Measurements from ENCODE around the gene TNFRSF18.
"Not testable (repeated sequence)": the region's sequence is repeated elsewhere in the genome, so short reads cannot be mapped to it uniquely, and the experiment has no call there.

Gene TNFRSF18

DNA sequence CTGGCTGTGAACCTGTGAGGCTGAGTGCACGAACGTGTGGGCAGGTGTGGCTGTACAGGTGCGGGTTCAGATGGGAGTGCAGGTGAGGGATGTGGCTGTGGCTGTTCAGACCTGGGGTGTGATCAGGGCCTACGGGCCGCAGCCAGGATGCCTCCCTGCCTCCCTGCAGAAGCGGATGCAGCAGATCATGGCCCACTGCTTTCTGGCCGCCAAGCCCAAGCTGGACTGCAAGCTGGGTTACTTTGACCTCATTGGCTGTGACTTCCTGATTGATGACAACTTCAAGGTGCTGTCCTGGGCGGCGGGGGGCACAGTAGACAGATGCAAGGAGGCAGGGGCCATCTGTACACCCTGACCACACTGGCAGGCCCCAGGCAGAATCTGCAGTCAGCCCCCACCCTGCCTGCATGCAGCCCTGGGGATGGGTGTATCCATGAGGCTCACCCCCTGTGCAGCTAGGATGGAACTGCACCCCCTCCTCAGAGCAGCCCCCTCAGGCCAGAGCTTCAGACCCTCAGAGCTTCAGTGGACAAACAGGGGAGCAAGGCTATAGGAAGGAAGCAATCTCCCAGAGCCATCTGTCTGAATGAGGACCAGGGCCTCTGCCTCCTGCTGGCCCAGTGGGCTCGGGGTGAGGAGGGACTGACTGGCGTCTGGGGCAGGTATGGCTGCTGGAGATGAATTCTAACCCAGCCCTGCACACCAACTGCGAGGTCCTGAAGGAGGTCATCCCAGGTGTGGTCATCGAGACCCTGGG is 9.8 kb downstream of the TNFRSF18 start:
- no peak for DNase-seq

DNA sequence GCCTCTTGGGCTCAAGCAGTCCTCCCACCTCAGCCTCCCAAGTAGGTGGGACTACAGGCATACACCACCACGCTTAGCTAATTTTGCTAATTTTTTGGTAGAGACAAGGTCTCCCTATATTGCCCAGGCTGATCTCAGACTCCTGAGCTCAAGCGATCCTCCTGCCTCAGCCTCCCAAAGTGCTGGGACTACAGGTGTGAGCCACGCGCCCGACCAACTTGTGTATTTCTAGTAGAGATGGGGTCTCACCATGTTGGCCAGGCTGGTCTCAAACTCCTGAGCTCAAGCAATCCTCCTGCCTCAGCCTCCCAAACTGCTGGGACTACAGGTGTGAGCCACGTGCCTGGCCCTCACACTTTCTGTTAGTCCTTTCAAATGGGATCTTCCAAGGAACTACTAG is 10.7 kb downstream of the TNFRSF18 start:
- not testable (repeated sequence) for DNase-seq

DNA sequence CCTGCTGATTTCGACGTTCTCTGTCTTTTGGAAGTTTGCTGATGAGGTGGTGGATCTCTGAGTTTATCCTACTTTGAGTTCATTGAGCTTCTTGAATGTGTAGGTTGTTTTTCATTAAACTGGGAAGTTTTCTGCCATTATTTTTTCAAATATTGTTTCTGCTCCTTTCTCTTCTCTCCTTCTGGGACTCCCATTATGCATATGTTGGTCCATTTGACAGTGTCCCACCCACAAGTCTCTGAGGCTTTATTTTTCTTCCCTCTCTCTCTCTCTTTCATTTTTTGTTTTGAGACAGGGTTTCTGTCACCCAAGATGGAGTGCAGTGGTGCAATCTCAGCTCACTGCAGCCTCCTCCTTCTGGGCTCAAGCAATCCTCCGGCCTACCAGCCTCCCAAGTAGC is 11.7 kb downstream of the TNFRSF18 start:
- no peak for DNase-seq

DNA sequence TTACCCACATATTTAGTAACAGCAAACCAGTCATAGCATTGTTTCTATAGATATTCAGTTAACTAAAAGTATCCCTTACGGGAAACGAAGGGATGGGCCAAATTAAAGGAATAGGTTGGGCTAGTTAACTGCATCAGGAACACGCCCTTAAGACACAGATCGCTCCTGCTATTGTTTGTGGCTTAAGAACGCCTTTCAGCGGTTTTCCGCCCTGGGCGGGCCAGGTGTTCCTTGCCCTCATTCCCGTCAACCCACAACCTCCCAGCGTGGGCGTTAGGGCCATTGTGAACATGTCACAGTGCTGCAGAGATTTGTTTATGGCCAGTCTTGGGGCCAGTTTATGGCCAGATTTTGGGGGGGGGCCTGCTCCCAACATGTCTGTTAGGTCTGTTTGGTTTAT is 14.7 kb downstream of the TNFRSF18 start:
- no peak for DNase-seq

DNA sequence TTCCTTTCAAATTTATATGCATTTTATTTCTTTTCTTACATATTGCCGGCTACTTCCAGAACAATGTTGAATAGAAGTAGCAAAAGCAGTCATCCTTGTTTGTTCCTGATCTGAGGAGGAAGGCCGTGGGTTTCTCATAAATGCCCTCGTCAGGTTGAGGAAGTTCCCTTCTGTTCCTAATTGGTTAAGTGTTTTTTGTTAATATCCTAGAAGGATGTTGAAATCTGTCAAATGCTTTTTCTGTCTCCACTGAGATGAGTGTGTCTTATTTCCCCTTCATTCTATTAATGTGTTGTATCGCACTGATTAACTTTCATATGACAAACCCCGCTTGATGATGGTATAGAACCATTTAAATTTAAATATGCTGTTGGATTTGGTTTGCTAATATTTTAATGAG is 17.3 kb downstream of the TNFRSF18 start:
- no peak for DNase-seq

DNA sequence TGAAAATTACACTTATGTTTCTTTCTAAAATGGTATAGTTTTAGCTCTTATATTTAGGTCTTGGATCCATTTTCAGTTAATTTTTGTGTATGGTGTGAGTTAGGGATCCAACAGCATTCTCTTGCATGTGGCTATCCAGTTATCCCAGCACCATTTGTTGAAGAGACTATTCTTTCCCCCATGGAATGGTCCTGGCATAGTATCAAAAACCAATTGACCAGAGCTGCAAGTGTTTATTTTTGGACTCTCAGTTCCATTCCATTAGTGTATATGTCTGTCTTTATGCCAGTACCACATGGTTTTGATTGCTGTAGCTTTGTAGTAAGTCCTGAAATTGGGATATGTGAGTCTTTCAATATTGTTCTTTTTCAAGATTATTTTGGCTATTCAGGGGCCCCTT is 18.5 kb downstream of the TNFRSF18 start:
- DNase-seq: no peak

DNA sequence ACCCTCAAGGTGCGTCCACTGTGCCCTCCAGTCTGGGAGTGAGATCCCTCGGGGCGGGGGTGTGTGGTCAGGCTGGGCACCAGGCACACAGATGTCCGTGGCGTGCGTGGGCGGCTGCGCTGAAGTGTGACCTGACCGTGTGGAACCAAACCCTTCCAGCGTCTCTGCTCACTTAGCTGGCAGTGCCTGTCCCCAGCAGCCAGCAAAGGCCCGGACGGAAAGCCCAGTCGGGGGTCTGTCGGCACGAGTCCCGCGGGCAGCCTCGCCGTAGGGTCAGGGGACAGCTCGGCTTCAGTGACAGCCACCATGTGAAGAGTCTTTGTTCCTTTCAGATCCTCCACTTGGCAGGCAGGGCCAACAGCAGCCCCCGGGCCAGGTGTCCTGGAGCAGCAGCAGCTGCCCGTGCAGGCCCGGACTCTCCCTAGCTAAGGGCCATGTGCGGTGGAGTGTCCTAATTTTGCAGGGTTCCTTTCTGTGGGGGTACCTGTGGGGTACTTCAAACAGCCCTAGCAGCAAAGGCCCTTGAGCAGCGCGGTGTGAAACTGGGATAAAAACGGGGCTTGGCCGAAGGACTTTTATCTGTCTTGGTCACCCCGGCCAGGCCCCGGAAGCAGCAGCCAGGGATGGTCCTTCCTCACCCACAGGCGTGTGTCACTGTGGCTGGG is 21.2 kb downstream of the TNFRSF18 start:
- DNase-seq: no peak

DNA sequence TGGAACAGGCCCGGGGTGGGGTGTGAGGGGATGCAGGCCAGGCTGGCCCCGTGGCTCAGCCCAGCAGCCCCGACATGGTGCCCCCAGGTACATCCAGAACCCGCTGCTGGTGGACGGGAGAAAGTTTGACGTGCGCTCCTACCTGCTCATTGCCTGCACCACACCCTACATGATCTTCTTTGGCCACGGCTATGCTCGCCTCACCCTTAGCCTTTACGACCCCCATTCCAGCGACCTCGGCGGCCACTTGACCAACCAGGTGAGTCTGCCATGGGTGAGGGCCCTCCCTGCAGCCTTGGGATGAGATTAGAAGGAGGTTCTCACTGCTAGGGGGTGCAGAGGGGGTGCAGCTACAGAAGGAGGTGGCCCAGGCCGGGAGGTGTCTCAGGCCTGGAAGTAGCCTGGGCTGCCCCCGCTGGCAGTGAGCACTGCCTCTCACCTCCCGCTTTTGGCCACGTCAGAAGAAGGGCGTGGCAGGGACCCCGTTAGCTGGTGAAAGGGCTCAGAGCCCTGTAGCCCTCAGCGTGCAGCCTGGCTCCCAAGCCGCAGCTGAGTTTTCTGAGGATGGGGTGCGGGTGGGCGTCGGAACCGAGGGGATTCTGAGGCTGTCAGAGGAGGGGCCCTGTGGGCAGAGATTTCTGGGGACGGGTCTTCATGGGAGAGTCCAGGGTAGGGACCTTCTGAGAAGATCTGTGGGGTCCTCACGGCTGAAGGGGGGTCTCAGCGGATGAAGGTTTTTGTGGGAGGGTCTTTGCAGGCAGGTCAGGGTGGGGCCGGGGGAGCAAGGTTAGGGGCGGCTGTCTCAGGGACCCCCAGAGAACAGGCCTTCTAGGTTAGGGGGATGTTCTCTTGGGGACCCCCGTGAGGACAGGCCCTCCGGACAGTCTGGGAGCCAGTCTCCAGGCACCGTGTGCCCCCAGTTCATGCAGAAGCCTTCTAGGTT is 22.3 kb downstream of the TNFRSF18 start:
- no peak for DNase-seq

DNA sequence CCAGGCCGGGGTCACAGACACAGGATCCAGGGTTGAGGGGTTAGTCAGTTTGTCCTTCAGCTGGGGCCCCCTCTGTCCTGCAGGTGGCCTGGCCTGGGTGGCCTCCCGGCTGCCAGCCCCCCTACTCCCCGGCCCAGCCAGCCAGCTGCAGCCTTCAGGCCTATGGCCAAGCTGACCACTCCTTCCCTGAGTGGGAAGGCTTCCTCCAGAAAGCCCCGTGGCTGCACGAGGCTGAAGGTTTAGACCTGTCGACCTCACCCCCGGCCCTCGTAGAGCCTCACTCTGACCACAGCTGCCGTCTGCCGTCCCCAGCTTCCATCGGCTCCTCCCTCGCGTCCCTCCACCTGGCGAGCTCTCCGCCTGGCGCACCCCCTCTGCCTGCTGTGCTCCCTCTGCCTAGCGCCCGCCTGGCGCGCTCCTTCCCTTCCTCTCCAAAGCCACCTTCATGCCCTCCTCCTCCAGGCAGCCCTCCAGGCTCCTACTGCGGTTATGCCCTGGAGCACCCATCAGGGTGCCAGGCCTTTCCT is 23.1 kb downstream of the TNFRSF18 start:
- no peak for DNase-seq

DNA sequence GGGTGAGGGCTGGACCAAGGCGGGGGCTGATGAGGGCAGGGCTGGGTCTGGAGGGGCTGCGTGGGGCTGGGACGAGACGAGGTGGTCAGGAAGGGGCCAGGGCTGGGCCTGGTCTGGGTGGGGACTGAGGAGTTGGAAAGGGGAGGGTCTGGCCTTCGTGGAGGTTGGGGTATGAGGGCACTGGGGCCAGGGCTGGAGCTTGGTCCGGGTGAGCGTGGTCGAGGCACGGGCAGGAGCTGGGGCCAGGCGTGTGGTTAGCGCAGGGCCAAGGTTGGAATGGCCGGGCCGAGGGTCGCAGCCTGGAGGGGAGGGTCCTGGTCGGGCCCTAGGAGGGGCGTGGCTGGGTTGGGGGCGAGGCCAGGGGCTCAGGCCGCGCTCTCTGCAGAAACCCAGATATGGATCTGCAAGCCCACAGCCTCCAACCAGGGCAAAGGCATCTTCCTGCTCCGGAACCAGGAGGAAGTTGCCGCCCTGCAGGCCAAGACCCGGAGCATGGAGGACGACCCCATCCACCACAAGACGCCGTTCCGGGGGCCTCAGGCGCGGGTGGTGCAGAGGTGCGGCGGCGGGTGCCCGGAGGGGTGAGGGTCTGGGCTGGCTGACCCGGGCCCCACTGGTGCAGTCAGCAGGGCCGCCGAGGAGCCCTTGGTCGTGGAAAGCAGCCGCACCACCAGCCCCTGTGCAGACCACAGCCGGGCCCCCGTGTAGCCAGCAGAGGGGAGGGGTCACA is 23.7 kb downstream of the TNFRSF18 start:
- no peak for DNase-seq

DNA sequence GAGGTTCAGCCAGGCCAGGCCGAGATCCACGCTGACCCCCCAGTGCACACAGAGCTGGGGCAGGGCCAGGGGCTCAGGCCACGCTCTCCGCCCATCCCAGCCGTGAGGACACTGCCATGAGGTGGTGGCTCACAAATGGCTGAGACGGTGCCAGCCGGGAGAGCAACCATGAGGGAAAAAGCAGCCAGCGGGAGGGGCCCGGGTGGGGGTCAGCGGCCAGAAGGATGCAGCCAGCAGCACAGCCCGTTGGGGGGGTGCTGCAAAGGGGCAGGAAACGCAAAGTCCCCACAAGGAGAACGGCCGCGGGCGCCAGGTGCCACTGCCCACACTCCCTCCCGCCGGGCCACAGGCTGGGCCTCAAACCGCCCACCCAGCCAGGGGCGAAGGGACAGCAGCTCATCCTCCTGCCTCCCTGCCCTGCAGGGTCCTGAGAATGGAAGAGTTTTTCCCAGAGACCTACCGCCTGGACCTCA is 24.4 kb downstream of the TNFRSF18 start:
- no peak for DNase-seq

DNA sequence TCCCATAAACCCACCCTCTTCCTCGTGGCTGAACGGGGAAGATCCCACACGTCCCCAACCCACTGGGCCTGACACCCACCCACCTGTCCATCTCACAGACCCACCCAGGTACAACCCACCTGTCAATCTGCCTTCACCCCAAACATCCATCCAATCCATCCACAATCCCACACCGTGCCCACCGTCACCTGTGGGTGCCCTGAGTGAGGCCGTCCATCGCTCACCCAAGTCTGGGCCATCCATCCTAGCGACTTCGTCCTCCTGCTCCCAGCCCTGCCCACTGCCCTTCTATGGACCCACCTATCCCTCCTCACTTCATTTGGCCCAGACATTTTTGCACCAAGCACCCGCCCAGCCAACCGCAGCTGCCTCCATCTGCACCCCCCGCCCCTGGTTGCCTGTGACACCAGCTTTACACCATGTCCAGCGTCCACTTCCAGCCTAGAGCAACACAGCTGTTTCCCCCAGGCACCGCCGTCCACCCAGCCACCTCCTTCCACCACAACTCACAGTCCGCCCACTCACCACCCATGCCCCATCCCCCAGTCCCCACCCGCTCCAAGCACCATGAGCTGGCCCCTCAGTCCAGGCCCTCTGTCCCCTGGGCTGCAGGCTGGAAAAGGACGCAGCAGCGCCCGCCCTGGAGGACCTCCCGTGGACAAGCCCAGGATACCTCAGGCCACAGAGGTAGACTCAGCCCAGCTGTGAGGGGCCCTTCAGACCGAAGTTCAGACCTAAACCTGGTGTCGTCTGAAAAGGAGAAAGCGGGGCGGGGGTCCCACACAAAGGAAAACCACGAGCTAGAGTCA is 25.1 kb downstream of the TNFRSF18 start:
- no peak for DNase-seq

DNA sequence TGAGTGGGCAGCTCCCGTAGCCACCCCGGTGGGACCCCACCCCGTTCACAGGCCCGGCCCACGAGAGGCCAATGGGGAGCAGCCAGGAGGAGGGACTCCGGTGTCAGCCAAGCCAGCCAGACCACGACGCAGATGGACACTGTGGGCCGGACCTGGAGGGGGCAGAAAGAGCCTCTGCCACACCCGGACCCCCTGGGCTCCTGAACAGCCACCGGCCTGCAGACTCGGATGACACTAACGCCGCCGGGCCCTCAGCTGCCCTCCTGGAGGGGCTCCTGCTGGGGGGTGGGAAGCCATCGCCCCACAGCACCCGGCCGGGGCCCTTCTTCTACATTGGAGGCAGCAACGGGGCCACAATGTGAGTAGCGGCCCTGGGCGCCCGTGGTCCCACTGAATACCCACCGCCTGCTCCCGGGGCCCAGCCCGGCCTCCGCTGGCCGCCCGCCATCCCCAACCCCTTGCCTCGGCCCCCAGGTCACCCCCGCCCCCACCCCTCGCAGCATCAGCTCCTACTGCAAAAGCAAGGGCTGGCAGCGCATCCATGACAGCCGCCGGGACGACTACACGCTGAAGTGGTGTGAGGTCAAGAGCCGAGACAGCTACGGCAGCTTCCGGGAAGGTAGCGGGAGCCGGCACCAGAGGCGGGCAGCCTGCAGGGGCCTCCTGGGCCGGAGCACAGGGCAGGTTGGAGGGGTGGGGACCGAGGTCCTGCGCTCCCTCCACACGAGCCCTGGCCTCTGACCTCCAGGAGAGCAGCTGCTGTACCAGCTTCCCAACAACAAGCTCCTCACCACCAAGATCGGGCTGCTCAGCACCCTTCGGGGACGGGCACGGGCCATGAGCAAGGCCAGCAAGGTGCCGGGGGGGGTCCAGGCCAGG is 26.2 kb downstream of the TNFRSF18 start:
- DNase-seq: no peak

DNA sequence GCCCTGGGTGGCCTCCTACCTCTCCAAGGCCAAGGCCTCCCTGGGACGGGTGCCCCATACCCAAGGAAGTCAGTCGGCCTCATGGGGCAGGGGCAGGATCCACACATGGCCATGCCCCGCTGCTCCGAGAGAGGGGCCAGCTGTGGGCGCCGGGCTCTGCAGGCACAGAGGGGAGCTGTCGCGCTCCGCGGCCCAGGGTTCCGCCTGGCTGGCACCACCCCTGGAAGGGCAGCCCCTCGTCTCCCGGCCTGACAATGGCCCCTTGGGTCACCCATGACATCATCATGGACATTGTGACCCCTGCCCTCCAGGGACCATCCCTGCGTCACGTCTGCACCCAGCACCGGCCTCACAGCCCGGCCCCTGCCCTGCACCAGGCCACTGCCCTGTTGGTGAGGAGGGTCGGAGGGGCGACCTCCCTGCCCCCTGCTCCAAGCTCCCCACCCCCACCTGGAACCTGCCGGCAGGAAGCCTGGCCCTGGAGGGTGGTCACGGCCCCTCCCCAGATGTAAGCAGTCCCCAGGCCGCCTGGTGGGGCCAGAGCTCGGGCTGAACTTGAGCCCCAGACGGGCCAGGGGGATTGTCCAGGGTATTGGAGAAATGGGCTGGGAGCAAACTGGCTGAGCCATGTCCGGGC is 26.9 kb downstream of the TNFRSF18 start:
- no peak for DNase-seq

DNA sequence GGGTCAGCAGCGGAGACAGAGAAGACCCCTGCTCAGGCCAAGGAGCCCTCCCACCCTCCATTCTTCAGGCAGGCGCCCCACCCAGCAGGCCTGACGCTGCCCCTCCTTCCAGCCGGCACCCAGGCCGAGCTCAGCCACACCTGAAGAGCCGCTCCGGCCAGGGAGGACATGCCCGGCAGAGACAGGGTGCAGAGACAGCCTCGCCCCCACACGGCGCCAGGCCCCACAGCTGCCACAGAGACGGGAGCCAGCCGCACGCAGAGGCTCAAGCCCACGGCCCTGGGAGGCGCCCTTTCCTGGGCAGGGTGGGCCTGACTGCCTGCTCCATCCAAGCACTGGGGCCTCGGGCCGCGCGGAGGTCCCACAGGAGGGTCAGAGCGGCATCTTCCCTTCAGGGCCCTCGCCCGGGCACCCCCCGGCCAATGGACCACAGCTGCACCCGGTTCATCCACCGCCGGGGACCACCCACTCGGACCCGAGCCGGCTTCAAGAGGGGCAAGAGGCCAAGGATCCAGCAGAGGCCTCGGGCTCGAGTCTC is 27.5 kb downstream of the TNFRSF18 start:
- no peak for DNase-seq

DNA sequence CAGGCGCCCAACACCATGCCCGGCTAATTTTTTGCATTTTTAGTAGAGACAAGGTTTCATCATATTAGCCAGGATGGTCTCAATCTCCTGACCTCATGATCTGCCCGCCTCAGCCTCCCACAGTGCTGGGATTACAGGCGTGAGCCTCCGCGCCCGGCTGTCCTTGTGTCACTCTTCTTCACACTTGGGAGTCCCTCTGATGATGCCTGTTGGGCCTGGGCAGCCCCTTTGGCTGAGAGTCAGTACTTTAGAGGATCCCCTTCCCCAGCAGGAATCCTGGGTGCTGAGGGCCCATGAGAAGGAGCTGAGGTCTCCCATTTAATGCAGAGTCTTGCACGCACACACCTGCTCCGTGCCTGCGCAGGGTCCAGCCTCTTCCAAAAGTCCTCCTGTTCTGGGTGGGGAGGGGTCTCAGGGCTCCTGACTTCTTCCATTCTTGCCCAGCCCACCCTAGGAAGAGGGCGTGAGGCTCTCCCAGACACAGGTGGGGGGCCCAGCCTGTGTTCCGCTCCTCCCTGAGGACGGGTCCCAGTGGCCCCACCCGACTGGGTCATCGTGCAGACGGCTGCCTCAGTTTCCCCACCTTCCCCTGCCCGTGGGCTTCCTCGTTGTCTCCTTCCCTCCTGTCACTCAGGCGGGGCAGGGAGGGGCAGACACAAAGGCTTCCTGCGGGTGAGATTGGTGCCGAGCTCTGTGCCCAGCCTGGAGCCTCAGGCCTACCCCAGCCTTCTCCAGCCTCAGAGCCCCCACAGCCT is 28.8 kb downstream of the TNFRSF18 start:
- DNase-seq: no peak

DNA sequence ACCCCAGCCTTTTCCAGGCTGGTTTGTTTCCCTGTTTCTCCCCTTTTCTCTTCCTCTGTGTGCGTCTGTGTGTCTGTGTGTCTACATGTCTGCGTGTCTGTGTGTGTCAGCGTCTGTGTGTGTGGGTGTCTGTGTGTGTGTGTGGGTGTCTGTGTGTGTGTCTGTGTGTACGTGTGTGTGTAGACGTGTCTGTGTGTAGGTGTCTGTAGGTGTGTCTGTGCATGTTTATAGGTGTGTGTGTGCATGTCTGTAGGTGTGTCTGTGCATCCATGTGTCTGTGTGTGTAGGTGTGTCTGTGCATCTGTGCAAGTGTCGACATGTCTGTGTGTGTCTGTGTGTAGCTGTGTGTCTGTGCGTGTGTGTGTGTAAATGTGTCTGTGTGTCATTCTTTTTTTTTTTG is 29.5 kb downstream of the TNFRSF18 start:
- no peak for DNase-seq

DNA sequence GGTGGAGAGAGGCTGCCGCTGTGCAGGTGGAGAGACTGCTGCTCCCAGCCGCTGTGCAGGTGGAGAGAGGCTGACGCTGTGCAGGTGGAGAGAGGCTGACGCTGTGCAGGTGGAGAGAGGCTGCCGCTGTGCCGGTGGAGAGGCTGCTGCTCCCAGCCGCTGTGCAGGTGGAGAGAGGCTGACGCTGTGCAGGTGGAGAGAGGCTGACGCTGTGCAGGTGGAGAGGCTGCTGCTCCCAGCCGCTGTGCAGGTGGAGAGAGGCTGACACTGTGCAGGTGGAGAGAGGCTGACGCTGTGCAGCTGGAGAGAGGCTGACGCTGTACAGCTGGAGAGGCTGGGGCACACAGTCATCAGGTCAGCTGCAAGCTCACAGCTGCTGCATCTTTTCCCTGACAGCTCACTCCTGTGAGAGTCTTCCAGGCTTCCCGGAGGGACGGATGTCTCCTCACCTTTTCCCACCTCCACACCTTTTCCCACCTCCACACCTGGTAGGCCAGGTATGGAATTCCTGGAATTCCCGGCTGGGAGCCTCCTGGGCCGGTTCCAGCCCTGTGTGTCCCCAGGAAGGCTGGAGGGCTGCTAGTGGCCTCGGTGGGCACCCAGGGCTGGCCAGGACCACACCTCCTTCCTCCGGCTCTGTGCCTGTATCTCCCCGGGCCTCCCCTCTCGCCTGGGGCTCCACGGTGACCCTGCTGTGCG is 30.2 kb downstream of the TNFRSF18 start:
- DNase-seq: not testable (repeated sequence)

All from OCI-M1 (cell line).